ENCODE results near the gene MDGA2.

MDGA2 gene

DNA sequence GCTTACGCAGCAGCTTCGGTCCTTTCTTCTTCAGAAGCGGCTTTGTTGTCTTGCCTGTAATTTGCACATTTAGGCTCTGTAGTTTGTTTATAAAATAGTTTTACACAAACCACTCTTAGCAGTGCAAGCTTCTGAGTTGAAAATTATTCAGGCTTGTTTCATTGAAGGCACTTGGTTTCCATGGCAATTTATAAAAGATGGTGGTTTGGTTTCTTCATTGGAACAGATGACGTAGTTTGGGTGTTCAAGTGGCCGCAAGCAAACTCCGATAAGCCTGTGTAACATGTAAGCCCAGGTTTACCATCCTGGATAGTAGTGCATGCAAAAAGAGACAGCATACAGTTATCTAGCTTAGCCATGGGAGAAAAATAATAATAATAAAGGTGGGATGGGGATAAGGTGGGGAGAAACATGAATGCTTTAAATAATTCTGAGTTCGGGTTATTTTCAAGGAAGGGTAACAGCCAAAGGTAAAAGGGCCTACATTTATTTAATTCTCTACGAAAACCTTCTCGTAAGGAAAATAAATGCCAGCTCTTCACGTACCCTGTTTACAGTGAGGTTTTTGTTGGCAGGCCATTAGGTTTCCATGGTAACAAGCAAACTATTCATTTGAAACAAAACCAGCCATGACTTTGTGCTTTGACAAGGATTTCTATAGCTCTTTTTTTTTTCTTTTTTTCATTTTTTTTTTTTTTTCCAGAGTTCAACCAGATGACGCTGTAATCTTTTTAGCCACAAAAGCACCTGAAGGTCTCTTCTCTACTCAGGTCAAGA, 834.3 kb downstream of the MDGA2 start:
- no peak overlapping the region for H3K4me3 ChIP-seq (ENCODE audit: low read depth, low read length)
- DNase-seq (ENCODE audit: low read depth) = no peak

DNA sequence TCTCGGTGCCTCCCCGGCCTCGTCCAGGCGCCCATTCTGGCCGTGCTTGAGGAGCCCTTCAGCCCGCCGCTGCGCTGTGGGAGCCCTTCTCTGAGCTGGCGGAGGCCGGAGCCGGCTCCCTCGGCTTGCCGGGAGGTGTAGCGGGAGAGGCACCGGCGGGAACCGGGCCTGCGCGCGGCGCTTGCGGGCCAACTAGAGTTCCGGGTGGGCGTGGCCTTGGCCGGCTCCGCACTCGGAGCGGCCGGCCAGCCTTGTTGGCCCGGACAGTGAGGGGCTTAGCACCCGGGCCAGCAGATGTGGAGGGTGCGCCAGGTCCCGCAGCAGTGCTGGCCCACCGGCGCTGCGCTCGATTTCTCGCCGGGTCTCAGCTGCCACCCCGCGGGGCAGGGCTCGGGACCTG, 855.1 kb downstream of the MDGA2 start:
- H3K4me3 ChIP-seq (ENCODE audit: low read depth, low read length) = no peak overlapping the region
- no peak for DNase-seq (ENCODE audit: low read depth)

DNA sequence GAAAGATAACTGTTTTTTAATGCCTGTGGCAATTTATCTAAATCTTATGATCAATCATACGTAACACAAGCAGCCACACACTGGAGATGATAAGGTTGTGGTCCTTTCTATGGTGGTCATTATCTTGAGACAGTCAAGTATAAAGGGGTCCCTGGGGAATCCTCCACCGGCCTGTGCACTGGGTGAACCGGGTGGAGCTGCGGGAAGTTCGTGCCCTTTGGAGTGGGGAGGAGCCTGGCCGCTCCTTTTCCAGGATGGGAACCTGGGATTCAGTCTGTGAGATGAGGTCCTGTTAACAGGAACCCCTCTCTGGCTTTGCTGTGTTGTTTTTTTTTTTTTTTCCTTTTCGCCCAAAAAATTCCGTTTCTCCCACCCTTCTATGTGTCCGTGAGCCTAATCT, 856.3 kb downstream of the MDGA2 start:
- no peak overlapping the region for H3K4me3 ChIP-seq (ENCODE audit: low read depth, low read length)
- no peak for DNase-seq (ENCODE audit: low read depth)

DNA sequence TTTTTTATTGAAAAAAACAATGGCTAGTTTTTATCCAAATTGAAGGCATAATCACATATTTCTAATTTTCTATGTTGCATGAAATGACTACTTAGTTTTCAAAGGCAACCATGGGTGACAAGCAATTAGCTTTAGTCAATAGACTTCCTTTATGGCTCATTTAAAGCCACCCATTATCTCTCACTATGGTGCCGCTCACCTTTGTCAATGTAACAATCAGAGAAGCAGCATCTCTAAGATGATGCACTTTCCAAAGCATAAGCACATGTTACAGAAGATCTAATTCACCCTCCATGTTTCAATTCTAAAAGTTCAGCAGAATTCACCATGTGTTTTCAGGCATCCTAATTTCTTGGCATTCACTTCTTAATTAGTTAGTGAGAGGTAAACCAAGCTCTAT, 857.3 kb downstream of the MDGA2 start:
- H3K4me3 ChIP-seq (ENCODE audit: low read depth, low read length) = no peak overlapping the region
- DNase-seq (ENCODE audit: low read depth) = no peak

DNA sequence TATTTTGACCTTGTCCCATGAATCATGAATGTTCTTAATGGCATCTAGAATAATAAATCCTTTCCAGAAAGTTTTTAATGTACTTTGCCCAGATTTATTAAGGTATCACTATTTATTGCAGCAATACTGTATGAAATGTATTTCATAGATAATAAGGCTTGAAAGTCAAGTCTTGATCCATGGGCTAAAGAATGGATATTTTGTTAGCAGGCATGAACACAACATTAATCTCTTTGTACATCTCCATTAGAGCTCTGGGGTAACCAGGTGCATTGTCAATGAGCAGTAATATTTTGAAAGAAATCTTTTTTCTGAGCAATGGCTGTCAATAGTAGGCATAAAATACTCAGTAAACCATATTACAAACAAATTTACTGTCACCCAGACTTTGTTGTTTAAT, 882.3 kb downstream of the MDGA2 start:
- no peak for DNase-seq (ENCODE audit: low read depth)
- H3K4me3 ChIP-seq (ENCODE audit: low read depth, low read length) = no peak overlapping the region

Measured in skeletal muscle cell (primary cell).